Stimulated activated CD8-positive, alpha-beta memory T cell treated with anti-CD3 and anti-CD28 coated beads, Interleukin-4, amount 100 ng/mL, for 48 hours (primary cell): ENCODE data around the gene DMXL1.
"Not testable (repeated sequence)": the region's sequence is repeated elsewhere in the genome, so short reads cannot be mapped to it uniquely, and the experiment has no call there.

Source experiments
- DNase-seq: peaks from one replicate; pipeline ENCODE4 v3.0.0-alpha.2; 2020

DMXL1 gene

DNA sequence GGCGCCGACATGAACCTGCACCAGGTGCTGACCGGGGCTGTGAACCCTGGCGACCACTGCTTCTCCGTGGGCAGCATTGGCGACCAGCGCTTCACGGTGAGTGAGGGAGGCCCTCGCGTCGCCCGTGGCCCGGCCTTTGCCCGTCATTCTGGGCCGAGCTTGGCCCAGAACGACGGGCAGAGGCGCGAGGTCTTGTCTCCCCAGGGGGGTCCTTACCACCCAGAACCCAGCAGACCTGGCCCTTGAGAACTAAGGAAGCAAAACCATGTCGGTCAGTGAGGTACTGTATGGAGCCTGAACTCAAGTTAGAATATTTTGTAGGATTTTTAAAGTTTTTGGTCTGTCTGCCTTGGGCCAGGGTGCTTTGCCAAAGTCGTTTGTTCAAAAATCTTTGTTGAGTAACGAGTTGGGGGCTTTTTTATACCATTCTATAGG is 691 bp downstream of the DMXL1 start:
- DNase-seq: no peak

DNA sequence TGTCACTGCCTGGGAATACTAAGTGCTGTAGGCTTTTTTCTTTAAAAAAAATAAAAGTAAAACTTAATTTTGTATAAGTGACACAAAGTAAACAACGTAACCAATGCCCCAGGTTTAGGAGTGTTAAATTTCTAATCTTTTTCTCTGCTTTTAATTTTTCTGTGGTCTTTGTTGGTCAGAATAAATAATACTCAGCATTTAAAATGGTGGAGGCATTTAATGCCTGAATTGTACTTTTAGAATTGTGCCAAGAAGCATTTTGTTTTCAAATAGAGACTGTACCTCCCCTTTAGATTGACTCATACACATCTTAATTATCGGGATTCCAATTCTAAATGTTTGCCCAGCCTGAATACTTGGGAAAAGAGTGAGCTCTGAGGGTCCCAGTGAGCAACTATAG is 1.6 kb downstream of the DMXL1 start:
- DNase-seq: no peak

DNA sequence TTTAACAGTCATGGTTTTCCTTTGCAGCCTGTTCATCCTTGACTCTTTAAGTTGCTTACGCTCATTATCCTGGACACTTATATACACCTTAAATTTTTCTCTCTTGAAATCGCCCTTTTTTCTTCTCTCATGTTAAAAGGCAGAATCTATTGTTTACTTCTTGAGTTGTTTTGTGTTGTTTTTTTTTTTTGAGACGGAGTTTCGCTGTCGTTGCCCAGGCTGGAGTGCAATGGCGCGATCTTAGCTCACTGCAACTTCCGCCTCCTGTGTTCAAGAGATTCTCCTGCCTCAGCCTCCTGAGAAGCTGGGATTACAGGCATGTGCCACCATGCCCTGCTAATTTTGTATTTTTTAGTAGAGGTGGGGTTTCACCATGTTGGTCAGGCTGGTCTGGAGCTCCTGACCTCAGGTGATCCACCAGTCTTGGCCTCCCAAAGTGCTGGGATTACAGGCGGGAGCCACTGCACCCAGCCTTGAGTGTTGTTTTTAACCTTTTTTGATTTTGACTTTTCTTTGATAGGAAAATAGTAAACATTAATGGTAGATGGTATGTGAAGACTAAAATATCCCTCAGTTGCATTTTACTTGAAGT is 3.0 kb downstream of the DMXL1 start:
- not testable (repeated sequence) for DNase-seq

DNA sequence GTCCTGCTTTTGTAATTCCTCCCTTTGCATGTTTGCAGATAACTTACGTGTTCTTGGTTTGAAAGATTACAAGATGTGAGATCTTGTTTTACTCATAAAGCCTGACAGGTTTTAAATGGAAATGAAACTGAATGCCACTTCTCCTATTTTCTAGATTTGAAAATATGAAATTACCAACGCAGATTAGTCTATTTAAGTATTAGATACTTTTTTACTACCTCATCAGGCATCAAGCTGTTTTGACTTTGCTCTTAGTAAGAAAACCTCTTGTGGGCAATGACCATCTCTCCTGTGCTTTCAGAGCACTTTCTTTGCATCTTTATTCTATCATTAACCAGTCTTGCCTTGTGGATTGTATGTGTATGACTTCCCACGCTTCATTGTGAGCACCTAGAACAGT is 3.5 kb downstream of the DMXL1 start:
- DNase-seq: no peak

DNA sequence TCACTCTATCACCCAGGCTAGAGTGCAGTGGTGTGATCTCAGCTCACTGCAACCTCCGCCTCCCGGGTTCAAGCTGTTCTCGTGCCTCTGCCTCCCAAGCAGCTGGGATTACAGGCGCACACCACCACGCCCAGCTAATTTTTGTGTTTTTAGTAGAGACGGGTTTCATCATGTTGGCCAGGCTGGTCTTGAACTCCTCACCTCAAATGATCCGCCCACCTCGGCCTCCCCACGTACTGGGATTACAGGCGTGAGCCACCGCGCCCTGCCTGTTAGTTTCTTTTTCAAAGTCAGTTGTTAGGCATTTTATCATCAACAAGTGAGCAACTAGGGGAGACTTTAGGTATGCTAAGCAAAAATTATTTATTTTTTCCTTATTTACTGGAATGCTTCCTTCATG is 4.4 kb downstream of the DMXL1 start:
- DNase-seq: peak; percentile 56

DNA sequence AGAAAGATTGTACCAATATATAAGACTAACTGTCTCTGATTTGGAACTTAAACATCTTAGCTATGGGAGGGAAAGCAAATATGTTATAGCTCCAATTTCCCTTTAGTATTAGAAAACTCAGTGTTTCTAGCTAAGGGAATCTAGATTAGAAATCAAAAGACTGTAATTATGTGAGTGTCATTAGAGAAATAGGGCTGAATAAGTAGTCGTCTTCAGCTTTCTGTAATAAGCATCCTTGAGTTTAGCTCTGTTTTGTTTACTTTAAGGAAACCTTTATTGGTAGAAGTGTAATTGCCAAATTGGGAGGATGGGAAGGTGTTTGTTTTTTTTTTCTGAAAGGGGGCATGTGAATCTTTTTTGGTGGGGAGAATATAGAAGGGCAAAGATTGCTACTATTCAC is 5.2 kb downstream of the DMXL1 start:
- no peak for DNase-seq

DNA sequence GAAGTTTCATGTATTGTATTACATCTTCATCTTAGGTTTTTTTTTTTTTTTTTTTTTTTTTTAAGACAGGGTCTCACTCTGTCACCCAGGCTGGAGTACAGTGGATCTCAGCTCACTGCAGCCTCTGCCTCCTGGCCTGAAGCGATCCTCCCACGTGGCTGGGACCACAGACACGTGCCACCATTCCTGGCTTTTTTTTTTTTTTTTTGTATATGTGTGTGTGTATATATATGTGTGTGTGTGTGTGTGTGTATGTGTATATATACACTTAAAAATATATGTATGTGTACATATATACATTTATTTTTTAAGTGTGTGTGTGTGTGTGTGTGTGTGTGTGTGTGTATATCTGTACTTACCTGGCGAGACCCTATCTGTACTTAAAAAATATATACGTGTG is 6.6 kb downstream of the DMXL1 start:
- DNase-seq: no peak

DNA sequence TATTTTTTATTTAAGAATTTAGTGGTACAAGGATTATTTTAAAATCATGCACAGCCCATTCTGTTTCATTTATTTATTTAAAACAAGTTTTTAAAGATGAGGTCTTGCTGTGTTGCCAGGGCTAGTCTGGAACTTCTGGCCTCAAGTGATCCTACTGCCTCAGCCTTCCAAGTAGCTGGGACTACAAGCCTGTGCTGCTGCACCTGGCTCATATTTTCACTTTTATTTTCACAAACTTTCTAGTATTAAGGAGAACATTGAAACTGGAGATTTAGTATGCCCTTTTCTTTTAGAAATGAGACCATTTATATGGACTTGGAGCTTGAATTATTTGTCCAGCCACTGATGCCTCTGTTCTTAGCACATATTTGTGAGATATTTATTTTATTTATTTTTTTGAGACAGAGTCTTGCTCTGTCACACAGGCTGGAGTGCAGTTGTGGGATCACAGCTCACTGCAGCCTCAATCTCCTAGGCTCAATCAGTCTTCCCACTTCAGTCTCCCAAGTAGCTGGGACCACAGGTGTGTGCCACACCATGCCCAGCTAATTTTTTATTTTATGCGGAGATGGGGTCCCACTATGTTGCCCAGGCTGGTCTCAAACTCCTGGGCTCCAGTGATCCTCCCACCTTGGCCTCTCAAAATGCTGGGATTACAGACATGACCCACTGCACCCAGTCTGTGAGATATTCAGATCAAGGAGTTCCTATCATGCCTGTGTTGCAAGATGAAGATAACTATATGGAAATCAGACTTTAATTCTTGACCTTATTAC is 7.4 kb downstream of the DMXL1 start:
- no peak for DNase-seq

DNA sequence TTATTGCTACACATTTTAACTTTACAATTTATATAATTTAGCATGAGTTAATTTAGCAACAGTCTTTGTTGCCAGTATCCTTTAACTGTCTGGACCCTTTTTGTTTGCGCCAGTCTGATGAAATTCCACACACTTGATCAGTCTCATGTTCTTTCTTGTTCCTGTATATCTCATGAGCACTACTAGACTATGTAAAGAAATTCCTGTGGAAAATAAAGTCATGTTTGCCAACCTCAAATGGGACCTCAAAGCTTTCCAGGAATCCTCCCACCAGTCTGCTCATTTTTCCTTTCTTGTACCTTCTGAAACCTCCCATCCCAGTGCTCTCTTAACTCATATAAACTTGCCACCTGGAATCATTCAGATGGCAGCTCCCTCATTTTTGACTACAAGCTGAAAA is 8.0 kb downstream of the DMXL1 start:
- no peak for DNase-seq

DNA sequence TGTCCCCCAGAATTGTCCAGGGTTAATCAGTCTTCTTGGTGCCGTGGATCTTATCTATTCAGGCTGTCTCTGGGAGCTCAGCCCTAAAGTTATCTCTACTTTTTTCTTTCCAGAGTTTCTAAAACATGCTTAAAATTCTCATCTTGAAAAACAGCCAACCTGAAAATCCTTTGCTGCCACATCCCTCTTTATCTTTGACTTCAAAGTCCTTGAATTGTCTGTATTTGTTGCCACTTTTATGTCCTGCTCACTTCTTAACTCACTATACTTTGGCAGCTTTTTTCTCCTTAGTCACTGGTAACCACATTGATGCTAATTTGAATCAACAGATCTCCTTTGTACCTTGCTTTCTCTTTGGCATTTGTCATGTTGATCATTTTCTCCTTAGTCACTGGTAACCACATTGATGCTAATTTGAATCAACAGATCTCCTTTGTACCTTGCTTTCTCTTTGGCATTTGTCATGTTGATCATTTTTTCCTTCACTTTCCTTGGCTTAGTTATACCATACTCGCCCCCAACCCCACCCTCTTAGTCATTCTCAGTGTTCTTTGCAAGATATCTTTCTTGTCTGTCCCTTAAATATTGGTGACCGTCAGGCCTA is 8.5 kb downstream of the DMXL1 start:
- peak; percentile 52 for DNase-seq

DNA sequence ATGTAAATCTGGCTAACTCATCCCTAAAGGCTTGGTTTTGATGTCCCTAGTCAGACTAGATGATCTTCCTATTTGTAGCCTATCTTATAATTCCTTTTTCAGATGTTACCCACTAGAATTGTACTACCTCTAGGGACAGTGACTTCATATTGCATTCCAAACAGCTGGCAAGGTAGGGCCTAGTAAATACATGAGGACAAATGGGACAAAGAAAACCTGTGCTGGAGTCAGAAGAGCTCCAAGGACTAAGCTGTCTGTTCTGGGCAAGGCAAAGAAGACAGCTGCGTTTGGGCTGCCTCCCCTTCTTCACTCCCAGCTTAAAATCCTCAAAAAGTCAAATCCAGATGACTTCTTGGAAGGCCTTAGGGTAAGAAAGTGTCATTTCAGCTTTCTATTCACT is 10.0 kb downstream of the DMXL1 start:
- no peak for DNase-seq

DNA sequence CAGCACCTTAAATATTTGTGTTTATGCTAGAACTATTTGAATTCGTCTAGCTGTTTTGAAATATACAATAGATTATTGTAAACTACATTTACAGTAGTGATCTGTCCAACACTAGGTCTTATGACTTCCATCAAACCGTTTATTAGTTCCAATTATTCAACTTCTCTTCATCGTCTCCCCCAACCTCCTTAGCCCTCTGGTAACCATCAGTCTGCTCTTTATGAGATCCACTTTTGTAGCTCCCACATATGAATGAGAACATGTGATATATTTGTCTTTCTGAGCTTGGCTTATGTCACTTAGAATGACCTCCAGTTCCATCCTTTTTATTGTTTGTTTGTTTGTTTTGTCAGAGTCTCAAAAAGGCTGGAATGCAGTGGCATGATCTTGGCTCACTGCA is 11.8 kb downstream of the DMXL1 start:
- no peak for DNase-seq

DNA sequence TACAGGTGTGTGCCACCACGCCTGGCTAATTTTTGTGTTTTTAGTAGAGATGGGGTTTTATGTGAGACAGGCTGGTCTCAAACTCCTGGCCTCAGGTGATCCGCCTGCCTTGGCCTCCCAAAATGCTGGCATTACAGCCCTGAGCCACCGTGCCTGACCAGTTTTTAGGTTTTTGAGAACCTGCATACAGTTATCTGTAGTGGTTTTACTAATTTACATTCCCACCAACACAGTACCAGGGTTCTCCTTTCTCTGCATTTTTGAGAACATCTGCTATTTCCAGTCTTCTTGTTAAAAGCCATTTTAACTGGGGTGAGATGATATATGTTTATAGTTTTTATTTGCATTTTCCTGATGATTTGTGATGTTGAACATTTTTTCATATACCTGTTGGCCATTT is 12.8 kb downstream of the DMXL1 start:
- DNase-seq: no peak

DNA sequence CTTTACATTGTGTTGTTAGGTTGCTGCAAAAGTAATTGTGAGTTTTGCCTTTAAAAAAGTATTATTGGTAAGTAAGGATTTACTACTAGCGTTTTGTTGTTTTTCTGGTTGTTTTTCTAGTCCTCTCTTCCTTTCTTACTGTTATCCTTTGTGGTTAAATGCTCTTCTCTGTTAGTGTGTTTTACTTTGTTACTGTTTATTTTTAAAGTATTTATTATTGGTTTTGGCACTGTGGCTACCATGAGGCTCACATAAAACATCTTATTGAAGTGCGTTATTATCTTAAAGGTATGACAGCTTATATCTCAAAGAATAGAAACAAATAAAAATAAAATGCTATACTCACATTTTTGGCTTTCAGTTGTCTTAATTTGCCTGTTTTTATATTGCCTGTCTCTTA is 17.6 kb downstream of the DMXL1 start:
- DNase-seq: no peak

DNA sequence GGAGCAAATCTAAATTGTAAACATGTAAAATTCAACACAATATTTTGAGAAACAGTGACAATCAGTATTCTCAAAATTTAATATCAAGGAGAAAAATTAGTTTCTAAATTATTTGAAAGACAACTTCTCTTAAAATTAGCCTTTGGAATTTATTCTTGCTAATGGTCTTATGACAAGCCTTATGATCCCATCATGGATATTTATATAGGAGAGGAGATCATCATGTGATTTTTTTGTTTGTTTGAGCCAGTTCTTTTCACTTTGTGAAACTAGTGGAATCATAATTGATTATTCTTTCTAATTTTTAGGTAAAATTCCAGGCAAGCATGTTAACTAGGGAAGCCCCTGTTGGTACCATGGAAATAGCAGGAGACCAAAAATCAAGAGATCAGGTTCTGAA is 24.7 kb downstream of the DMXL1 start:
- no peak for DNase-seq

DNA sequence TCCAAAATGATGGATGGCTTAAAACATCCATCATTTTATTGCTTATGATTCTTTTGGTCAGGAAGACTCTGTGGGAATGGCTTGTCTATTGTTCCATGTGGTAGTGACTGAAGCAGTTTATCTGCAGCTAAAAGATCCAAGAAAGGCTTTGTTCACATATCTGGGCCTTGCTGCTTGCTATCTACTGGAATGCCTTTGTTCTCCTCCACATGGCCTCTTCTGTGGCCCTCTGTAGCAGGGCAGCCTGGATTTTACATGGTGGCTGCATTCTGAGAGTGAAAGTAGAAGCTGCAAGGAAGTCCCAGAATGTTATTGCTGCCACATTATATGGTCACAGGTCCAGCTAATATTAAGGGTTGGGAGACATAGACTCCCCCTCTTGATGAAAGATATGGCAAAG is 35.1 kb downstream of the DMXL1 start:
- DNase-seq: no peak

DNA sequence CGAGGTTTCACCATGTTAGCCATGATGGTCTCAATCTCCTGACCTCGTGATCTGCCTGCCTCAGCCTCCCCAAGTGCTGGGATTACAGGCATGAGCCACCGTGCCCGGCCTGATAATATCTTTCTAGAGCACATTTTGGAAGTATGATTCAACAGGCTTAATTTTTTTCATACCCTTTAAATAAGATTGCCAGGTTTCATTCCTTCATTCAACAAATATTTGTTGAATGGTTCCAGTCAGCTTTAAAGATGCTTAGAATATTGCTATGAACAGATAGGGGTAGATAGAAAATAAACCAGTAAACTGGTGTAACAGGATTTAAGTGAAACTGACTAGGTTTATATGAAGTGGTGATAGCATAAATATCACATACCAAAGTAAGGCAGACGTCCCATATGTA is 41.3 kb downstream of the DMXL1 start:
- no peak for DNase-seq

DNA sequence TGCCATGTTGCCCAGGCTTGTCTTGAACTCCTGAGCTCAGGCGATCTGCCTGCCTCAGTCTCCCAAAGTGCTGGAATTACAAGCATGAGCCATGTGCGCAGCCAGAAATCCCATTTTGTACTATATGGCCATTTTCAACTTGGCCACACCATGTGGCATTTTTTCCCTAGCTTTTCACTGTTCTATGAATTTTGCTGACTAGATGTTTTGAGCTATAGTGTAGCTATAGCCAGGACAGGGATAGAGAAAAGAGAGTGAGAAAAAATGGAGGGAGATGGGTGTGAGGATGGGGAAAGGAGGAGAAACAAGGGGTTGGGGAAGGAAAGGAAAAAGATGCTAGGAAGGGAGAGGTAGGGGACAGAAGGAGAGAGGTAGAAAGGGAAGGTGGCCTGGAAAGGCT is 46.4 kb downstream of the DMXL1 start:
- no peak for DNase-seq

DNA sequence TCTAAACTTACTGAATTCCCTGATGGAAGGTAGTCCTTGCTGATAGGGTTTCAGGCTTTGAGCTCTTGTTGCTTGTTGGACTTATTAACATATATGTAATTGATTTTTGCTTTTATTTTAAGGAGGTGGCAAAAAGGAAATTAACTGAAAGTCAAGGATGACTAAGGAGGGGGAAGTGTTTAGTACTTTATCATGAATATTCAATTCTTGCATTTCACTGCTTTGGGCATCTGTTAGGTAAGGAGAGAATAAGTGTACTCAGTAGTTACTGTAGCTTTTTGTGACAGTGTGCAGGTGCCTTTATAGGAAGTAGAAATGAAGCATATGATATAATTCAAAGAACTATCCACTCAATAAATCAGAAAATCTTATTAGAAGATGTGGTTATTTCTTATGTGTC is 47.1 kb downstream of the DMXL1 start:
- DNase-seq: no peak

DNA sequence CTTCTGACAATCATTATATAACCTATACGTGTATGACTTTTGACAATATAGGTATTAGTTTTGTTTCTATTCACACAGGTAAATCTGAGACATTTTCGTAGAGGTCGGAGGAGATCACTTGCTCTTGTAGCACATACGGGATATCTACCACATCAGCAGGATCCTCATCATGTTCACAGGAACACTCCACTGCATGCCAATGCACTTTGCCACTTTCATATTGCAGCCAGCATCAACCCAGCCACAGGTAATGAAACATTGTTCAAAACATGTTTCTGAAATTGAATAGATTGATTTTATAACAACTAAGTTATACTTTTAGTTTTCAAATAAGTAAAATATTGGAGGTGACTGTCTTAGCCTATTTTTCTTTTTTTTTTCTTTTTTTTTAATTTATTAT is 50.0 kb downstream of the DMXL1 start:
- no peak for DNase-seq

DNA sequence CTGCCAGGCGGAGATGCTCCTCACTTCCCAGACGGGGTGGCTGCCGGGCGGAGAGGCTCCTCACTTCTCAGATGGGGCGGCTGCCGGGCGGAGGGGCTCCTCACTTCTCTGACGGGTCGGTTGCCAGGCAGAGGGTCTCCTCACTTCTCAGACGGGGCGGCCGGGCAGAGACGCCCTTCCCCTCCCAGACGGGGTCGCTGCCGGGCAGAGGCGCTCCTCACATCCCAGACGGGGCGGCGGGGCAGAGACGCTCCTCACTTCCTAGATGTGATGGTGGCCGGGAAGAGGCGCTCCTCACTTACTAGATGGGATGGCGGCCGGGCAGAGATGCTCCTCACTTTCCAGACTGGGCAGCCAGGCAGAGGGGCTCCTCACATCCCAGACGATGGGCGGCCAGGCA is 51.6 kb downstream of the DMXL1 start:
- not testable (repeated sequence) for DNase-seq

DNA sequence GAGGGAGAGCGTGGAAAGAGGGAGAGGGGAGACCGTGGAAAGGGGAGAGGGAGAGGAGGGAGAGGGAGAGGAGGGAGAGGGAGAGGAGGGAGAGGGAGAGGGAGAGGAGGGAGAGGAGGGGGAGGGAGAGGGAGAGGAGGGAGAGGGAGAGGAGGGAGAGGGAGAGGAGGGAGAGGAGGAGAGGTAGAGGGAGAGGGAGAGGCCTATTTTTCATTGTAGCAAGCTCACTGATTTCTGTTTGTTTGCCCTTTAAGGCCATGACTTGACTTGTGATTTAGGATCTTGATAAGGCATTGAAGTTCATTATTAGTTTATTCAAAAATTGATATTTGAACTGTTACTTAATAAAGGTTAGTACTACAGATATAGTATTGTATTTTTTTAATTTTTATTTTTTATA is 52.4 kb downstream of the DMXL1 start:
- DNase-seq: no peak

DNA sequence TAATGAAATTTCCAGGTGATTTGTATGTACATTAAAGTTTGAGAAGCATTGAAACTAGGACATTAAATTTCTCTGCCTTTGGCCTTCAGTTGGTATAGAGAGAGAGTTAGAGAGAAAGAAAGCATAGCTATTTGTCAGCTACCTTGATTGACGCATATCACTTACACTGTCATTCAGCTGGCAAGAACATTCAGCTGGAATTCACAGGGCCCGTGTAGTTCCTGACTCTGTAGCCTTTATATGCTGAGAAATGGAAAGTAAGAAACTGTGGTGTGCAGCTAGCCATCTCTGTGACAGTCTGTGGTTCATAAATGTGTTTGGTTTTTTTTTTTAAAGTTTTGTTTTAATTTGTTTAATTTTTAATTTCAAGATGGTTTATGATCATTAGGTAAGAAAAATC is 58.9 kb downstream of the DMXL1 start:
- no peak for DNase-seq

DNA sequence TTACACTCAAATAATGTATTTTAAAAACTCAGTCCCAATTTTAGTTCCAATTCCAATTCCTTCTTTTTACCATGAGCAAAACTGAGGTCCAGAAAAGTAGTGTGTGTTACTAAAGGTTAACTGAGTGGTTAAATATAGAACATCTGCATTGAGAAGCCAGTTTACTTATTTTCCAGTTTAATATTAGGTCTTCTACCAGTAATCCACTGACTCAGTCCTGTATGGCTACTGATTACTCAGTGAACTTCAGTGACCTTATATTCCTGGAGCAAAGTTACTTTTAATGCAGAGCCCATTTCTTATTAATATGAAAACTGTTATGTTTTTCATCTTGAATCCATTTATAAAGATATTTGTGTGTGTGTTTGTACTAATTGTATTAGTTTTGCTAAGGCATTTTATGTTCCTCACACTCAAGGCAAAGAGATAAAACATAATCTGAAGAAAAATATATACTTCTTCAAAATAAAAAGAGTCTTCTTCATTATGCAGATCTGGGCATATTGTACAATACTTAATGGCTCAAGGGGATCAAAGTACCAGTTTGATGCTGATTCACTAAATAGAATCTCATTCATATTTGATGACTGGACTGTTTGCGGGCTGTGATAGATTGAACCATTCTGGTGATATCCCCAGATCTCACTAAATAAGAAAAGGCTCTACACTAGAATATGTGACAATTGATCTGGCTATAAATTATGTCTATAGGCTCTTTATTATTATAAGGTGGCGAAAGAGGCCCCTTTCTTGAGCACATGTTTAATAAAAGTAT is 60.8 kb downstream of the DMXL1 start:
- DNase-seq: no peak
